ENCODE data around the gene QKI. TPM values are rescaled to one million over a fixed set of nuclear protein-coding genes. Genes with fewer than 3 reads are reported as not detected.

Gene QKI
- total and polyA plus RNA-seq, 2 of the 8 experiments (the other 6 are each of a cell fraction or from before 2014, with no cell fraction given) = 181 to 183 TPM

DNA sequence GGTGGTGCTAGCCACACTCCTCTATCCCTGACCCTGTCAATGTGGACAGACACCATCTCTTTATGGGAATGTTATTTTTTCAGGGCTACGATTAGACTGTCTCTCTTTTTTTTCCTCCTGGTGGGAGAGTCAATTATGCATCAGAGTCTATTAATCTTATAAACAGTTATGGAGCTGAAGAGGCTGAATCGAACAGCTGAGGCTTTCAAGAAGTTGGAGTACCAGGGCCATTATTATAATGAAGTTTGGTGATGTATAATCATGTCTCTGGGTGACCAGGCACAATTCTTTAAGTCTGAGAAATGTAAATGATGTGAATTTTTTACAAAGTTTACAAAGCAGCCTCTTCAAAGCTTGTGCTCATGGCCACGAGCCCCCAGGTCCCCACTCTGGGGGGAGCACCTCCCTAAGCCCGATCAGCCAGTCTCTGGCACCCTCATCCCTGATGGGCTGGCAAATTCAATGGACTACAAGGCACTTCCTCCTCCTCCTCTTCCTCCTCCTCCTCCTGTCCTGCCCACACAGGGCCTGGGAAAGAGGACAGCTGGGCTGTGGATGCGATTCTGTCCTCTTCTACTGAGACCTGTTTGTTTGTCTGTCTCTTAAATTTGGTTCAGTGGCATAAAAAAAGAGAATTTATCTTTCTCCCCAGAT, 43.9 kb upstream of the QKI start (continued):
- TF ChIP-seq SRF (IDR thresholded peaks at IDR 0.05; ENCODE audit: low read depth, low read length) = no peak
- no peak for TF ChIP-seq EGR1 (IDR thresholded peaks at IDR 0.05; ENCODE audit: borderline replicate concordance, low read depth, low read length)
- no peak for TF ChIP-seq KDM5A (IDR thresholded peaks at IDR 0.05; ENCODE audit: low read length)
- TF ChIP-seq HDAC6 (IDR thresholded peaks at IDR 0.05; ENCODE audit: low read depth, low read length) = no peak
- no peak for TF ChIP-seq SUZ12 (IDR thresholded peaks at IDR 0.05; ENCODE audit: low read length)
- TF ChIP-seq ASH2L (IDR thresholded peaks at IDR 0.05; ENCODE audit: low read length) = no peak
- TF ChIP-seq HDAC2 (IDR thresholded peaks at IDR 0.05; ENCODE audit: borderline replicate concordance in 1 of 2, low read depth in 2 of 2, low read length in 2 of 2) = no peak
- TF ChIP-seq EP300 (IDR thresholded peaks at IDR 0.05; ENCODE audit: borderline replicate concordance in 1 of 2, low read depth in 2 of 2, low read length in 2 of 2) = no peak
- no peak for TF ChIP-seq RFX5 (IDR thresholded peaks at IDR 0.05; ENCODE audit: borderline replicate concordance, low read depth, low read length)
- no peak for TF ChIP-seq GTF2F1 (IDR thresholded peaks at IDR 0.05; ENCODE audit: borderline replicate concordance, low read depth, low read length)
